ENCODE results near the gene AFF2.

DNA sequence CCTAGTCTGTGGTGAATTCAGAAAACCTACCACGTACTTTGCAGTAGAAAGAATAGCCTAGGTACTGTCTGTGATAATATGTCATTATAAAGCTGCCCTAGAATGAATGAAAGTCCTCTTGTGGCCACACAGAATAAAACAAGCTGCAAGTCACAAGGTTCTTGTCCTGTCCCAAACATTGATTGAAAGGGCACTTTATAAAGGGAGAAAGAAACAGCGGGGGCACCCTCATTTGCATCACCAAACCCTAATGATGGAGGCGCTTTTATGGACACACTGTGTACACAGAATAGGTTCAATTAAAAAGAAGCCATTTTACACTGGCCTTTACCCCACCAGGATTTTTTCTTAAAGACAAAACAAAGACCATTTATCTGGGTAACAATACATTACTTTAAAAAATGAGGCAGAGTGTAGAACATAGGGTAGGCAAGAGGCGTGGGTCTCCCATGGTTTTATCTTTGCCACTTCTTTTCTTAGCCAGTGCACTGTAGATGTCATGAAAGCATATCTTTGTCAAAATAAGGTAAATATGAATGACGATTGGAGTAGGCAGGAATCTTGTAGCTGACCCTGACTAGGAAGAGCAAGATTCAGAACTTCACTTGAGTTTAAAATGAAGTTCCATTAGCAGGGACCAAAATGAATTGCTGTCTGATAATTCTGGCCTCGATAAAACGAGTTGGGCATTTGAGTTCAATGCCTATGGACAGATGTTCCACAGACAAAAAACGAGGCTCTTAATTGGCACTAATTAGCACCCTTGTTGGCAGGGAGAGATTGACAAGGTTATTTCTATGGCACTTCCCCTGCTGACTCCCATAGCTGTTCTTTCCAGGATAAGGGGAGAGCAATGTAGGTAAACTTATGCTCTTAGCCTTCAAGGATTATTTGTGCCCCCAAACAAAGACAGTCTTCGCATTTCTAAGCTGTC lies 365.1 kb downstream of the AFF2 start:
- TF ChIP-seq, protein P1, sequence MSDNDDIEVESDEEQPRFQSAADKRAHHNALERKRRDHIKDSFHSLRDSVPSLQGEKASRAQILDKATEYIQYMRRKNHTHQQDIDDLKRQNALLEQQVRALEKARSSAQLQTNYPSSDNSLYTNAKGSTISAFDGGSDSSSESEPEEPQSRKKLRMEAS (IDR thresholded peaks at IDR 0.05; ENCODE audit: low read depth) = no peak
- no peak for TF ChIP-seq GATA2 (CRISPR knock-in tag; IDR thresholded peaks at IDR 0.05)
- TF ChIP-seq, protein P2, sequence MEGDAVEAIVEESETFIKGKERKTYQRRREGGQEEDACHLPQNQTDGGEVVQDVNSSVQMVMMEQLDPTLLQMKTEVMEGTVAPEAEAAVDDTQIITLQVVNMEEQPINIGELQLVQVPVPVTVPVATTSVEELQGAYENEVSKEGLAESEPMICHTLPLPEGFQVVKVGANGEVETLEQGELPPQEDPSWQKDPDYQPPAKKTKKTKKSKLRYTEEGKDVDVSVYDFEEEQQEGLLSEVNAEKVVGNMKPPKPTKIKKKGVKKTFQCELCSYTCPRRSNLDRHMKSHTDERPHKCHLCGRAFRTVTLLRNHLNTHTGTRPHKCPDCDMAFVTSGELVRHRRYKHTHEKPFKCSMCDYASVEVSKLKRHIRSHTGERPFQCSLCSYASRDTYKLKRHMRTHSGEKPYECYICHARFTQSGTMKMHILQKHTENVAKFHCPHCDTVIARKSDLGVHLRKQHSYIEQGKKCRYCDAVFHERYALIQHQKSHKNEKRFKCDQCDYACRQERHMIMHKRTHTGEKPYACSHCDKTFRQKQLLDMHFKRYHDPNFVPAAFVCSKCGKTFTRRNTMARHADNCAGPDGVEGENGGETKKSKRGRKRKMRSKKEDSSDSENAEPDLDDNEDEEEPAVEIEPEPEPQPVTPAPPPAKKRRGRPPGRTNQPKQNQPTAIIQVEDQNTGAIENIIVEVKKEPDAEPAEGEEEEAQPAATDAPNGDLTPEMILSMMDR (IDR thresholded peaks at IDR 0.05) = no peak
- TF ChIP-seq, protein P3, sequence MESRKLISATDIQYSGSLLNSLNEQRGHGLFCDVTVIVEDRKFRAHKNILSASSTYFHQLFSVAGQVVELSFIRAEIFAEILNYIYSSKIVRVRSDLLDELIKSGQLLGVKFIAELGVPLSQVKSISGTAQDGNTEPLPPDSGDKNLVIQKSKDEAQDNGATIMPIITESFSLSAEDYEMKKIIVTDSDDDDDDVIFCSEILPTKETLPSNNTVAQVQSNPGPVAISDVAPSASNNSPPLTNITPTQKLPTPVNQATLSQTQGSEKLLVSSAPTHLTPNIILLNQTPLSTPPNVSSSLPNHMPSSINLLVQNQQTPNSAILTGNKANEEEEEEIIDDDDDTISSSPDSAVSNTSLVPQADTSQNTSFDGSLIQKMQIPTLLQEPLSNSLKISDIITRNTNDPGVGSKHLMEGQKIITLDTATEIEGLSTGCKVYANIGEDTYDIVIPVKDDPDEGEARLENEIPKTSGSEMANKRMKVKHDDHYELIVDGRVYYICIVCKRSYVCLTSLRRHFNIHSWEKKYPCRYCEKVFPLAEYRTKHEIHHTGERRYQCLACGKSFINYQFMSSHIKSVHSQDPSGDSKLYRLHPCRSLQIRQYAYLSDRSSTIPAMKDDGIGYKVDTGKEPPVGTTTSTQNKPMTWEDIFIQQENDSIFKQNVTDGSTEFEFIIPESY (IDR thresholded peaks at IDR 0.05; ENCODE audit: borderline replicate concordance, low read depth) = no peak
- TF ChIP-seq RAD21 (IDR thresholded peaks at IDR 0.05; ENCODE audit: low read length) = no peak
- no peak for TF ChIP-seq CHD2 (IDR thresholded peaks at IDR 0.05; ENCODE audit: low read length, partially characterized antibody)
- TF ChIP-seq, protein P4, sequence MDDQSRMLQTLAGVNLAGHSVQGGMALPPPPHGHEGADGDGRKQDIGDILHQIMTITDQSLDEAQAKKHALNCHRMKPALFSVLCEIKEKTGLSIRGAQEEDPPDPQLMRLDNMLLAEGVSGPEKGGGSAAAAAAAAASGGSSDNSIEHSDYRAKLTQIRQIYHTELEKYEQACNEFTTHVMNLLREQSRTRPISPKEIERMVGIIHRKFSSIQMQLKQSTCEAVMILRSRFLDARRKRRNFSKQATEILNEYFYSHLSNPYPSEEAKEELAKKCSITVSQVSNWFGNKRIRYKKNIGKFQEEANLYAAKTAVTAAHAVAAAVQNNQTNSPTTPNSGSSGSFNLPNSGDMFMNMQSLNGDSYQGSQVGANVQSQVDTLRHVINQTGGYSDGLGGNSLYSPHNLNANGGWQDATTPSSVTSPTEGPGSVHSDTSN (IDR thresholded peaks at IDR 0.05) = no peak
- TF ChIP-seq NFIC (IDR thresholded peaks at IDR 0.05; ENCODE audit: borderline replicate concordance) = no peak
- no peak for TF ChIP-seq TAF1 (IDR thresholded peaks at IDR 0.05; ENCODE audit: borderline replicate concordance, low read depth, low read length)
- no peak for TF ChIP-seq FOXM1 (IDR thresholded peaks at IDR 0.05; ENCODE audit: low read depth)
- no peak for TF ChIP-seq RCOR1 (IDR thresholded peaks at IDR 0.05; ENCODE audit: low read length)

Data from SK-N-SH (cell line).